NB4 (cell line): ENCODE results near the gene AGAP1.

ENCODE experiments used
- DNase-seq: peaks from one replicate; pipeline ENCODE4 v3.0.0; 2010; ENCODE audit warnings: low read depth
- H3K4me3 ChIP-seq: one replicate; pipeline ENCODE4 v1.5.1; 2011; ENCODE audit warnings: mild to moderate bottlenecking, low read depth, low read length, moderate library complexity
- MAX ChIP-seq: IDR thresholded peaks from 2 replicates; pipeline ENCODE4 v1.6.1; 2011; ENCODE audit warnings: low read depth, low read length
- MYC ChIP-seq: IDR thresholded peaks from 2 replicates; pipeline ENCODE4 v1.6.1; 2011; ENCODE audit warnings: low read depth, low read length
- POLR2A ChIP-seq: IDR thresholded peaks from 2 replicates; pipeline ENCODE4 v1.6.1; 2011; ENCODE audit warnings: mild to moderate bottlenecking; ENCODE audit not compliant: insufficient read length; ENCODE audit errors: extremely low read depth
- TF ChIP-seq, protein P1 (sequence below): IDR thresholded peaks from one replicate; pipeline ENCODE4 v1.5.1; 2012; ENCODE audit warnings: low read depth, low read length

The AGAP1 gene

DNA sequence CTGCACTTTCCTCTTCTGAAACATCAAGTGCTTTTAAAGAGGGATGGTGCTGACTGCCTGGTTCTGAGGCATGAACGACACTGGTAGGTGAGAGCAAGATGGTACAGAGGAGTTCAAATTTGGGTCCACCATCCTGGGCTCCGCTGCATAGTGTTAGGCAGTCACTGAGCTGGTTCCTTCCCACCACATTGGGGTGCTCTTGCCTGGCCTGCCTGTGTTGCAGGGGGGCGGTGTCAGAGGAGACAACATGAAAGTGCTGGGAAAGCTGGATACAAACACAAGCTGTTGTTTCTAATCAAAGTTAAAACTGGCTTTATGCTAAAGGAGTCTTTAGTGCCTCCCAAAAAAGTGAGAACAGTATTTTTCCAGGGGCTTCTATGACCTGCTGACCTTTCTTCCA, 416.2 kb downstream of the AGAP1 start:
- TF ChIP-seq, protein P1, sequence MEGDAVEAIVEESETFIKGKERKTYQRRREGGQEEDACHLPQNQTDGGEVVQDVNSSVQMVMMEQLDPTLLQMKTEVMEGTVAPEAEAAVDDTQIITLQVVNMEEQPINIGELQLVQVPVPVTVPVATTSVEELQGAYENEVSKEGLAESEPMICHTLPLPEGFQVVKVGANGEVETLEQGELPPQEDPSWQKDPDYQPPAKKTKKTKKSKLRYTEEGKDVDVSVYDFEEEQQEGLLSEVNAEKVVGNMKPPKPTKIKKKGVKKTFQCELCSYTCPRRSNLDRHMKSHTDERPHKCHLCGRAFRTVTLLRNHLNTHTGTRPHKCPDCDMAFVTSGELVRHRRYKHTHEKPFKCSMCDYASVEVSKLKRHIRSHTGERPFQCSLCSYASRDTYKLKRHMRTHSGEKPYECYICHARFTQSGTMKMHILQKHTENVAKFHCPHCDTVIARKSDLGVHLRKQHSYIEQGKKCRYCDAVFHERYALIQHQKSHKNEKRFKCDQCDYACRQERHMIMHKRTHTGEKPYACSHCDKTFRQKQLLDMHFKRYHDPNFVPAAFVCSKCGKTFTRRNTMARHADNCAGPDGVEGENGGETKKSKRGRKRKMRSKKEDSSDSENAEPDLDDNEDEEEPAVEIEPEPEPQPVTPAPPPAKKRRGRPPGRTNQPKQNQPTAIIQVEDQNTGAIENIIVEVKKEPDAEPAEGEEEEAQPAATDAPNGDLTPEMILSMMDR, result no peak
- no peak for TF ChIP-seq MAX
- no peak for TF ChIP-seq MYC
- no peak overlapping the region for H3K4me3 ChIP-seq
- peak; percentile 10 for DNase-seq

DNA sequence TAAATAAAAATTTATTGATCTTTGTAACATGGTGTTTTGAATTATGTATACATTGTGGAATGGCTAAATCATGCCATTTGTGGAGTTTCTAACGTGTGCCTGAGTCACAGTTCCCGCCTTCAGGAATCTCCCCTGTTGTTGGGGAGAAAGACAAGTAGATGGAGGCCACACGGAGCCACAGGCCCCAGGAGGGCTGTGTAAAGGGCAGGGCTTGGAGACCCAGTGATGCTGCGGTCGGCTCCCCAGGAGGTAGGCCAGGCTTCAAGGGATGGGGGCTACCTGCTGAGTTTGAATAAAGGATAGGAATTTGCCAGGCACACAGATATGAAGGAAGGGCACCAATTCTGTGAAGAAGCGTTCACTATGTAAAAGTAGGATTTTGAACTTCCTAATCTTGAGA, 417.3 kb downstream of the AGAP1 start:
- DNase-seq, result no peak
- no peak overlapping the region for H3K4me3 ChIP-seq
- TF ChIP-seq MYC (no peak), POLR2A (no peak), MAX (no peak)
- TF ChIP-seq, protein P1, result no peak

GRCh38 chr2:235911633-235912233, 417.9 kb downstream of the AGAP1 start:
- H3K4me3 ChIP-seq, result no peak overlapping the region
- no peak for TF ChIP-seq MYC
- peak; percentile 18 for DNase-seq

- no peak for DNase-seq
- H3K4me3 ChIP-seq, result no peak overlapping the region
- TF ChIP-seq POLR2A (no peak), MYC (no peak), MAX (no peak)
- TF ChIP-seq, protein P1, result no peak
Measured at GRCh38 chr2:235914756-235915155, 420.9 kb downstream of the AGAP1 start.

- H3K4me3 ChIP-seq, result no peak overlapping the region
- no peak for DNase-seq
- TF ChIP-seq MYC, result no peak
- TF ChIP-seq POLR2A, result no peak
- no peak for TF ChIP-seq MAX
- TF ChIP-seq, protein P1, result no peak
Measured at GRCh38 chr2:235917506-235917905, 423.7 kb downstream of the AGAP1 start.

GRCh38 chr2:235918876-235919275, 425.0 kb downstream of the AGAP1 start:
- DNase-seq, result no peak

More at GRCh38 chr2:235918876-235919275, 425.0 kb downstream of the AGAP1 start:
- H3K4me3 ChIP-seq, result no peak overlapping the region
- TF ChIP-seq, protein P1, result no peak
- TF ChIP-seq MAX (no peak), POLR2A (no peak), MYC (no peak)
